A673 (cell line): ENCODE results near the gene TUBA3D. TPM values are rescaled to one million over a fixed set of nuclear protein-coding genes. Genes with fewer than 3 reads are reported as not detected.
A peak's percentile ranks its signal among the peaks of the same experiment; 100 is the strongest.
"Not testable (repeated sequence)": the region's sequence is repeated elsewhere in the genome, so short reads cannot be mapped to it uniquely, and the experiment has no call there.

Source experiments
- BruUV-seq: library from RNA; stranded (reverse); fragments of 400-500 nt; replicated peaks from 2 replicates; lab custom pipeline; 2021; lab: Mats Ljungman, UMichigan
- CTCF ChIA-PET: fragments of 300-600 bp; sonication (Branson Sonifier 250); formaldehyde crosslinking; loops from one replicate; lab custom pipeline; 2022; ENCODE audit warnings: antibody characterized with exemption; lab: Charles Lee
- POLR2A ChIA-PET: fragments of 300-600 bp; sonication (Branson Sonifier 250); formaldehyde crosslinking; loops from one replicate; lab custom pipeline; 2022; ENCODE audit warnings: antibody characterized with exemption; ENCODE audit not compliant: low non-redundant PET; lab: Charles Lee
- DNase-seq: peaks from one replicate; pipeline ENCODE4 v3.0.0-alpha.2; 2015; ENCODE audit warnings: low spot score
- H3K27ac ChIP-seq: fragments of 200-600 bp; sonication (generic); 2 replicates; pipeline ENCODE4 v1.5.1; 2016; ENCODE audit warnings: mixed run types, low read depth, mild to moderate bottlenecking, mixed read lengths, antibody characterized with exemption, low read length; ENCODE audit not compliant: poor library complexity, severe bottlenecking
- H3K27me3 ChIP-seq: fragments of 200-600 bp; sonication (generic); replicated peaks from 2 replicates; pipeline ENCODE4 v1.6.1; 2017; ENCODE audit warnings: mixed run types, low read depth, mild to moderate bottlenecking, mixed read lengths, antibody characterized with exemption, low read length; ENCODE audit not compliant: insufficient read depth, poor library complexity
- H3K36me3 ChIP-seq: fragments of 200-600 bp; sonication (generic); 2 replicates; pipeline ENCODE4 v1.6.1; 2016; ENCODE audit warnings: mixed run types, mild to moderate bottlenecking, mixed read lengths, antibody characterized with exemption, low read length; ENCODE audit not compliant: insufficient read depth, poor library complexity, severe bottlenecking
- H3K4me1 ChIP-seq: fragments of 200-600 bp; sonication (generic); 2 replicates; pipeline ENCODE4 v1.6.1; 2017; ENCODE audit warnings: mixed run types, mild to moderate bottlenecking, mixed read lengths, antibody characterized with exemption, low read length; ENCODE audit not compliant: insufficient read depth, poor library complexity, severe bottlenecking
- H3K4me3 ChIP-seq: fragments of 200-600 bp; sonication (generic); 2 replicates; pipeline ENCODE4 v1.5.1; 2016; ENCODE audit warnings: low read depth, mixed run types, mild to moderate bottlenecking, mixed read lengths, low read length; ENCODE audit not compliant: poor library complexity, severe bottlenecking
- H3K9me3 ChIP-seq: fragments of 200-600 bp; sonication (generic); 2 replicates; pipeline ENCODE4 v1.6.1; 2016; ENCODE audit warnings: mixed run types, low read depth, mild to moderate bottlenecking, mixed read lengths, antibody characterized with exemption, low read length; ENCODE audit not compliant: poor library complexity, severe bottlenecking
- EZH2 ChIP-seq: fragments of 200-600 bp; sonication (generic); IDR thresholded peaks from 2 replicates; pipeline ENCODE4 v1.6.1; 2017; ENCODE audit warnings: borderline replicate concordance, low read depth, mild to moderate bottlenecking, mixed read lengths, antibody characterized with exemption, low read length; ENCODE audit not compliant: poor library complexity, severe bottlenecking
- intact Hi-C: fragments of 100-400 bp; cut with micrococcal nuclease; formaldehyde crosslinking; loops from one replicate; pipeline ENCODE4 v1.10.0; 2022; ENCODE audit not compliant: unreplicated experiment
- total RNA-seq: library from RNA; stranded (reverse); gene quantifications from 2 replicates; pipeline ENCODE4 v1.2.3, GENCODE V29; 2021
- TF ChIP-seq, protein P1 (sequence below): fragments of 300-800, 200-600 bp; sonication (generic); conservative IDR thresholded peaks from 2 replicates; pipeline ENCODE4 v1.5.1; 2017; ENCODE audit warnings: low read depth, mild to moderate bottlenecking, antibody characterized with exemption, low read length, moderate library complexity, mixed read lengths

TUBA3D gene
- total RNA-seq, 1 experiment from 2014 or later, result not detected

GRCh38 chr2:131516011-131516410 lies 40.1 kb downstream of the TUBA3D start:
- no peak overlapping the region for H3K4me3 ChIP-seq
- TF ChIP-seq EZH2, result no peak
- TF ChIP-seq, protein P1, sequence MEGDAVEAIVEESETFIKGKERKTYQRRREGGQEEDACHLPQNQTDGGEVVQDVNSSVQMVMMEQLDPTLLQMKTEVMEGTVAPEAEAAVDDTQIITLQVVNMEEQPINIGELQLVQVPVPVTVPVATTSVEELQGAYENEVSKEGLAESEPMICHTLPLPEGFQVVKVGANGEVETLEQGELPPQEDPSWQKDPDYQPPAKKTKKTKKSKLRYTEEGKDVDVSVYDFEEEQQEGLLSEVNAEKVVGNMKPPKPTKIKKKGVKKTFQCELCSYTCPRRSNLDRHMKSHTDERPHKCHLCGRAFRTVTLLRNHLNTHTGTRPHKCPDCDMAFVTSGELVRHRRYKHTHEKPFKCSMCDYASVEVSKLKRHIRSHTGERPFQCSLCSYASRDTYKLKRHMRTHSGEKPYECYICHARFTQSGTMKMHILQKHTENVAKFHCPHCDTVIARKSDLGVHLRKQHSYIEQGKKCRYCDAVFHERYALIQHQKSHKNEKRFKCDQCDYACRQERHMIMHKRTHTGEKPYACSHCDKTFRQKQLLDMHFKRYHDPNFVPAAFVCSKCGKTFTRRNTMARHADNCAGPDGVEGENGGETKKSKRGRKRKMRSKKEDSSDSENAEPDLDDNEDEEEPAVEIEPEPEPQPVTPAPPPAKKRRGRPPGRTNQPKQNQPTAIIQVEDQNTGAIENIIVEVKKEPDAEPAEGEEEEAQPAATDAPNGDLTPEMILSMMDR, result no peak
- POLR2A ChIA-PET, result no interaction called here
- no peak overlapping the region for H3K27ac ChIP-seq
- H3K36me3 ChIP-seq, result peaks cover 8% of the 10 kb centered on the region
- no TSS peak for BruUV-seq
- H3K9me3 ChIP-seq, result no peaks in the 10 kb centered on the region
- no peak for DNase-seq
- no peaks in the 10 kb centered on the region for H3K27me3 ChIP-seq
- CTCF ChIA-PET, result no interaction called here
- no peaks in the 10 kb centered on the region for H3K4me1 ChIP-seq
- intact Hi-C loops, result no loop called here

DNA sequence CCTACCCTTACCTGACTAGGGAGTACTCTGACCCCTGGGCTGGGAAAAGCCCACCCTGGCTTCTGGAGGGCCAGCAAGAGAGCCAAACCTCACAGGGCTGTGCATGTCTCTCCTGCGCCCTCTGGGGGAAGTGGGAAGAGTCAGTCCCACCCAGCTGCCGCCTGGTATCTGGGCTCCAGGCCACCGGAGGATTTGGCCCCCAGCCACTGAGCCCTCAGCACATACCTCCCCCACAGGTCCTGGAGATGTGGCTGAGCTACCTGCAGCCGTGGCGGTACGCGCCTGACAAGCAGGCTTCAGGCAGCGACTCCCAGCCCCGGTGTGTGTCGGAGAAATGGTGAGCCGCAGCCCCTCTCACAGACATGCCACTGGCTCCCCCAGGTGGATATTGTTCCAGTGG lies 40.7 kb downstream of the TUBA3D start:
- intact Hi-C loops, H3K27me3 ChIP-seq, H3K9me3 ChIP-seq, BruUV-seq, H3K27ac ChIP-seq, CTCF ChIA-PET, H3K4me1 ChIP-seq, H3K4me3 ChIP-seq, H3K36me3 ChIP-seq: not testable (repeated sequence)
- POLR2A ChIA-PET, result interaction anchor here (0.6 kb wide), 1 partner anchor 18 kb away, joined by 3 read pairs; no protein-coding TSS in a partner anchor
- DNase-seq, result peak; percentile 25

GRCh38 chr2:131517106-131517831 lies 41.4 kb downstream of the TUBA3D start:
- TF ChIP-seq, protein P1, result no peak
- no peak for TF ChIP-seq EZH2
- H3K9me3 ChIP-seq, result no peaks in the 10 kb centered on the region
- DNase-seq, result no peak
- H3K4me1 ChIP-seq, result no peaks in the 10 kb centered on the region
- intact Hi-C loops, result no loop called here
- ChIA-PET CTCF (no interaction called here), POLR2A (interaction anchor here (0.6 kb wide), 1 partner anchor 18 kb away, joined by 3 read pairs; no protein-coding TSS in a partner anchor)
- no peaks in the 10 kb centered on the region for H3K27me3 ChIP-seq
- H3K36me3 ChIP-seq, result peaks cover 8% of the 10 kb centered on the region
- BruUV-seq, result no TSS peak
- H3K27ac ChIP-seq, result no peak overlapping the region
- H3K4me3 ChIP-seq, result no peak overlapping the region

DNA sequence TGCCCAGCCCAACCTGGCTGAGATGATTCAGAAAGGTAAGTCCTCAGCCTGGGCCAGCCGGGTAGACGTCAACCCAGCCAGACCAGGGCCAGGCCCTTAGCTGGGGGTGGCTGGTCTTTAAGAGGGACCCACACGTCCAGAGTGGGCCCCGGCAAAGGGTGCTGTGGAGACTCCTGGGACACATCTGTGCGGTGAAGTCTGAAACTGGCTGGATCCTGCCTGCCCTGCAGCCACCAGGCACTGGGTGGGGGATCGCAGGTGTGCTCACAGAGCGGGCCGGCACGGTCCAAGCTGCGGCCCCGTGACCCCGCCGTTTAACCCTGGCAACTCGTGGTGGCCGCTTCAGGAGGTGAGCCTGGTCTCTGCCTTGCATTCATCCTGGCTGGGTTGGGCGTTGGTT lies 41.9 kb downstream of the TUBA3D start:
- POLR2A ChIA-PET, BruUV-seq, CTCF ChIA-PET: not testable (repeated sequence)

GRCh38 chr2:131518531-131518930 lies 42.6 kb downstream of the TUBA3D start:
- CTCF ChIA-PET, H3K9me3 ChIP-seq, BruUV-seq, H3K36me3 ChIP-seq, DNase-seq, H3K4me1 ChIP-seq, H3K27ac ChIP-seq, POLR2A ChIA-PET, H3K27me3 ChIP-seq, H3K4me3 ChIP-seq, intact Hi-C loops: not testable (repeated sequence)

More for the DNA sequence above, 41.9 kb downstream of the TUBA3D start:
- H3K9me3 ChIP-seq, H3K4me3 ChIP-seq, DNase-seq, H3K27ac ChIP-seq, H3K27me3 ChIP-seq, intact Hi-C loops, H3K4me1 ChIP-seq, H3K36me3 ChIP-seq: not testable (repeated sequence)
